Measurements from ENCODE around the gene XCL1. TPM values are rescaled to one million over a fixed set of nuclear protein-coding genes. Genes with fewer than 3 reads are reported as not detected.

XCL1 gene
- polyA plus RNA-seq, 1 experiment, result not detected

DNA sequence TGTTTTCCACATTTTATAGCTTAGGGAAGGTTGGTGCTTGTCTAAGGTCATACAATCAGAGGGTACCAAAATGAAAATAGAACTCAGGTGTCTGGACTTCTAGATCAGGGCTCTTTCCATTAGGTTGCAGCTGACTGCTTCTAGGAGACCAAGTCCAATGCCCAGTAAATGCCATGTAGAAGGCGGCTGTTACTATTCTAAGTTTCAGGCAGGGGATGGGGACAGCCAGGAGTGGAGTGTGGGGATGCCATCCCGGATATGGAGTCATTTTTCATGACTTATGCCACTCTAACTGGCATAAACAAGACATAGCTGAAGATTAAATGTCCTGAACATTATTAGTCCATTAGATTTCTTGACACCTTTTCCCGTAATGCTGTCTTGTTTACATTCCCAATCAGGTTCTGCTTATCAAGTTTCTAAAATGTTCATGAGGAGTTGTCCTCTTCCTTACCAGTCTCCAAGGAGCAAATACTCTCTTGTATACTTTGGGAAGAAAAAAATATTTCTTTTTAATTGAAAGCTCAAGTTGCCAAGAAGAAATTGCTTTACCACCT, 31.5 kb downstream of the XCL1 start:
- Histone ChIP-seq H3K27me3 (ENCODE audit: control insufficient read depth, insufficient read depth, low read length) (no peaks in the 10 kb centered on the region; the same call in 1 of the 2 replicates), H3K4me3 (ENCODE audit: low read depth, low read length) (no peak overlapping the region), H3K36me3 (ENCODE audit: control insufficient read depth, insufficient read depth, low read length) (no peaks in the 10 kb centered on the region)
- CTCF ChIA-PET, result interaction anchor here (0.8 to 1.0 kb wide), 2 partner anchors 10 to 740 kb away, joined by 3 read pairs; no protein-coding TSS in a partner anchor
- POLR2A ChIA-PET, result no interaction called here
- TF ChIP-seq, protein P1, sequence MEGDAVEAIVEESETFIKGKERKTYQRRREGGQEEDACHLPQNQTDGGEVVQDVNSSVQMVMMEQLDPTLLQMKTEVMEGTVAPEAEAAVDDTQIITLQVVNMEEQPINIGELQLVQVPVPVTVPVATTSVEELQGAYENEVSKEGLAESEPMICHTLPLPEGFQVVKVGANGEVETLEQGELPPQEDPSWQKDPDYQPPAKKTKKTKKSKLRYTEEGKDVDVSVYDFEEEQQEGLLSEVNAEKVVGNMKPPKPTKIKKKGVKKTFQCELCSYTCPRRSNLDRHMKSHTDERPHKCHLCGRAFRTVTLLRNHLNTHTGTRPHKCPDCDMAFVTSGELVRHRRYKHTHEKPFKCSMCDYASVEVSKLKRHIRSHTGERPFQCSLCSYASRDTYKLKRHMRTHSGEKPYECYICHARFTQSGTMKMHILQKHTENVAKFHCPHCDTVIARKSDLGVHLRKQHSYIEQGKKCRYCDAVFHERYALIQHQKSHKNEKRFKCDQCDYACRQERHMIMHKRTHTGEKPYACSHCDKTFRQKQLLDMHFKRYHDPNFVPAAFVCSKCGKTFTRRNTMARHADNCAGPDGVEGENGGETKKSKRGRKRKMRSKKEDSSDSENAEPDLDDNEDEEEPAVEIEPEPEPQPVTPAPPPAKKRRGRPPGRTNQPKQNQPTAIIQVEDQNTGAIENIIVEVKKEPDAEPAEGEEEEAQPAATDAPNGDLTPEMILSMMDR (IDR thresholded peaks at IDR 0.05; ENCODE audit: insufficient read depth, low read depth, low read length), result no peak
- DNase-seq (ENCODE audit: low read depth), result no peak

GRCh38 chr1:168608796-168609715, 32.7 kb downstream of the XCL1 start:
- Histone ChIP-seq H3K27me3 (ENCODE audit: control insufficient read depth, insufficient read depth, low read length) (no peaks in the 10 kb centered on the region; the same call in none of the 2 replicates), H3K36me3 (ENCODE audit: control insufficient read depth, insufficient read depth, low read length) (no peaks in the 10 kb centered on the region), H3K4me3 (ENCODE audit: low read depth, low read length) (no peak overlapping the region)
- TF ChIP-seq, protein P1 (IDR thresholded peaks at IDR 0.05; ENCODE audit: insufficient read depth, low read depth, low read length), result no peak
- DNase-seq (ENCODE audit: low read depth), result no peak
- ChIA-PET POLR2A (no interaction called here), CTCF (interaction anchor here (0.8 to 2.0 kb wide), 5 partner anchors 24 to 741 kb away, joined by 3 to 5 read pairs (median 3); no protein-coding TSS in a partner anchor)

- H3K4me3 ChIP-seq (ENCODE audit: low read depth, low read length), result no peak overlapping the region
- POLR2A ChIA-PET, result no interaction called here
- H3K27me3 ChIP-seq (ENCODE audit: control insufficient read depth, insufficient read depth, low read length), result no peaks in the 10 kb centered on the region; the same call in none of the 2 replicates
- TF ChIP-seq, protein P1 (IDR thresholded peaks at IDR 0.05; ENCODE audit: insufficient read depth, low read depth, low read length), result no peak
- CTCF ChIA-PET, result interaction anchor here (1.0 to 2.0 kb wide), 5 partner anchors 25 to 741 kb away, joined by 3 to 5 read pairs (median 4); no protein-coding TSS in a partner anchor
- no peak for DNase-seq (ENCODE audit: low read depth)
- H3K36me3 ChIP-seq (ENCODE audit: control insufficient read depth, insufficient read depth, low read length), result no peaks in the 10 kb centered on the region
These were observed 33.5 kb downstream of the XCL1 start for GRCh38 chr1:168609741-168610510.

GRCh38 chr1:168613038-168613451, 36.6 kb downstream of the XCL1 start:
- POLR2A ChIA-PET, result no interaction called here

More at GRCh38 chr1:168613038-168613451, 36.6 kb downstream of the XCL1 start:
- DNase-seq (ENCODE audit: low read depth), result no peak
- CTCF ChIA-PET, result interaction anchor here (1.1 to 3.5 kb wide), 3 partner anchors 9 to 11 kb away, joined by 3 to 17 read pairs (median 4); no protein-coding TSS in a partner anchor
- no peaks in the 10 kb centered on the region for H3K36me3 ChIP-seq (ENCODE audit: control insufficient read depth, insufficient read depth, low read length)
- H3K27me3 ChIP-seq (ENCODE audit: control insufficient read depth, insufficient read depth, low read length), result no peaks in the 10 kb centered on the region; the same call in none of the 2 replicates
- TF ChIP-seq, protein P1 (IDR thresholded peaks at IDR 0.05; ENCODE audit: insufficient read depth, low read depth, low read length), result no peak
- no peak overlapping the region for H3K4me3 ChIP-seq (ENCODE audit: low read depth, low read length)

Data from BJ (cell line).